Uterus (tissue), 2 donors: ENCODE measurements around the gene ELK3.

Experiments
- POLR2A ChIP-seq, 2 donors: fragments of 450-650 bp; IDR thresholded peaks; one replicate each; pipeline ENCODE4 v1.6.1; 2016; ENCODE audit warnings: antibody characterized with exemption in 2 of 2, mild to moderate bottlenecking in 1 of 2, moderate library complexity in 1 of 2
- TF ChIP-seq, protein P1 (sequence below), 4 experiments: fragments of 200-600 bp in 2 of 4; fragments of 450-650 bp in 2 of 4; sonication (generic) in 2 of 4; IDR thresholded peaks; one replicate each; pipeline ENCODE4 v1.5.1; 2016 to 2019; ENCODE audit warnings: antibody characterized with exemption in 4 of 4, mild to moderate bottlenecking in 2 of 4, moderate library complexity in 1 of 4

DNA sequence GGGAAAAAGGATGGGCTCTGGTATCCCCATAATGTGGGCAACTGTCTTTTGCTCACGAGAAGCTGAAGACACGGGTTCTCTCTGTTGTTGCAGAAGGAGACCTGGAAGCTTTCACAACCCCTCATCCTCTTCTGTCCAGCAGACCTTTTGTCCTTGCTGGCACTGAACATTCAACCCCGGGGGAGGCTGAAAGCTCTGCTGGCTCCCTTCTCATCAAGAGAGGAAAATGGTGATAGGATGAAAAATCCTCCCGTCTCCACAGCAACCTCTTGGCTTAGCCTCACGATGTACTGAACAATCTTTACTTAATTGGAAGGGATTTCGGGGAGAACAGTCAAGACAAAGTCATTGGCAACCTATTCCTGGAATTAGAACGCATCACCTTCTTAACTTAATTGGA, 39.0 kb downstream of the ELK3 start:
- TF ChIP-seq, protein P1, sequence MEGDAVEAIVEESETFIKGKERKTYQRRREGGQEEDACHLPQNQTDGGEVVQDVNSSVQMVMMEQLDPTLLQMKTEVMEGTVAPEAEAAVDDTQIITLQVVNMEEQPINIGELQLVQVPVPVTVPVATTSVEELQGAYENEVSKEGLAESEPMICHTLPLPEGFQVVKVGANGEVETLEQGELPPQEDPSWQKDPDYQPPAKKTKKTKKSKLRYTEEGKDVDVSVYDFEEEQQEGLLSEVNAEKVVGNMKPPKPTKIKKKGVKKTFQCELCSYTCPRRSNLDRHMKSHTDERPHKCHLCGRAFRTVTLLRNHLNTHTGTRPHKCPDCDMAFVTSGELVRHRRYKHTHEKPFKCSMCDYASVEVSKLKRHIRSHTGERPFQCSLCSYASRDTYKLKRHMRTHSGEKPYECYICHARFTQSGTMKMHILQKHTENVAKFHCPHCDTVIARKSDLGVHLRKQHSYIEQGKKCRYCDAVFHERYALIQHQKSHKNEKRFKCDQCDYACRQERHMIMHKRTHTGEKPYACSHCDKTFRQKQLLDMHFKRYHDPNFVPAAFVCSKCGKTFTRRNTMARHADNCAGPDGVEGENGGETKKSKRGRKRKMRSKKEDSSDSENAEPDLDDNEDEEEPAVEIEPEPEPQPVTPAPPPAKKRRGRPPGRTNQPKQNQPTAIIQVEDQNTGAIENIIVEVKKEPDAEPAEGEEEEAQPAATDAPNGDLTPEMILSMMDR (IDR thresholded peaks at IDR 0.05), result no peak
- no peak for TF ChIP-seq POLR2A (IDR thresholded peaks at IDR 0.05)
